ENCODE results near the gene EML3.

EML3 gene

GRCh38 chr11:62579252-62579651, 33.3 kb downstream of the EML3 start:
- no peak for DNase-seq
- no peak overlapping the region for H3K23ac ChIP-seq (ENCODE audit: low read length in 2 of 2)
- H3K9ac ChIP-seq (ENCODE audit: low read length) = no peak overlapping the region
- no peak overlapping the region for H4K8ac ChIP-seq (ENCODE audit: low read length)
- no peak overlapping the region for H2AFZ ChIP-seq (ENCODE audit: low read depth, low read length)
- peaks cover 18% of the 10 kb centered on the region for H3K4me1 ChIP-seq (ENCODE audit: control insufficient read depth, insufficient read depth, low read depth, low read length)
- no peak overlapping the region for H2BK12ac ChIP-seq (ENCODE audit: low read length in 2 of 2)
- H3K79me1 ChIP-seq (replicated peaks; ENCODE audit: low read length, poor library complexity, severe bottlenecking) = peaks cover 22% of the 10 kb centered on the region
- no peak overlapping the region for H2BK5ac ChIP-seq (ENCODE audit: low read depth, low read length, poor library complexity, severe bottlenecking)
- no peak overlapping the region for H3K4ac ChIP-seq (ENCODE audit: low read depth in 1 of 2, low read length in 2 of 2)
- no peak overlapping the region for H4K91ac ChIP-seq (ENCODE audit: low read length)
- no peaks in the 10 kb centered on the region for H3K27me3 ChIP-seq (ENCODE audit: control insufficient read depth in 1 of 2, insufficient read depth in 1 of 2, low read length in 2 of 2)
- H3K36me3 ChIP-seq (ENCODE audit: control insufficient read depth in 1 of 2, insufficient read depth in 2 of 2, low read depth in 1 of 2, low read length in 2 of 2) = peaks cover 44 to 65% of the 10 kb centered on the region in 2 experiments
- no peak overlapping the region for H3K4me2 ChIP-seq (ENCODE audit: low read length, poor library complexity, severe bottlenecking)
- no peak overlapping the region for H3K14ac ChIP-seq (ENCODE audit: low read length in 2 of 2)
- H3K18ac ChIP-seq (ENCODE audit: low read depth in 1 of 2, low read length in 2 of 2) = no peak overlapping the region
- WGBS = 100% methylated on average over 1 of the region's 2 CpGs
- no peak overlapping the region for H2BK120ac ChIP-seq (ENCODE audit: low read depth, low read length)
- H3K9me3 ChIP-seq (ENCODE audit: control insufficient read depth, low read length) = no peaks in the 10 kb centered on the region
- no peak overlapping the region for H3K4me3 ChIP-seq (ENCODE audit: insufficient read depth in 1 of 2, low read depth in 1 of 2, low read length in 2 of 2)
- no peak overlapping the region for H2BK15ac ChIP-seq (ENCODE audit: low read depth, poor library complexity, severe bottlenecking)
- H3K27ac ChIP-seq (ENCODE audit: low read length, poor library complexity, severe bottlenecking) = no peak overlapping the region
- H2AK5ac ChIP-seq (ENCODE audit: low read length, severe bottlenecking) = no peak overlapping the region

GRCh38 chr11:62578541-62578940, 34.0 kb downstream of the EML3 start:
- H3K4ac ChIP-seq (ENCODE audit: low read depth in 1 of 2, low read length in 2 of 2) = no peak overlapping the region
- H4K91ac ChIP-seq (ENCODE audit: low read length) = no peak overlapping the region
- over 99% methylated on average over 9 of the region's 11 CpGs for WGBS

GRCh38 chr11:62577046-62577714, 35.4 kb downstream of the EML3 start:
- no peak overlapping the region for H3K4me3 ChIP-seq (ENCODE audit: insufficient read depth in 1 of 2, low read depth in 1 of 2, low read length in 2 of 2)
- no peak overlapping the region for H4K8ac ChIP-seq (ENCODE audit: low read length)
- 95% methylated on average over 11 of the region's 12 CpGs for WGBS
- H2AFZ ChIP-seq (ENCODE audit: low read depth, low read length) = no peak overlapping the region
- peaks cover 47 to 60% of the 10 kb centered on the region in 2 experiments for H3K36me3 ChIP-seq (ENCODE audit: control insufficient read depth in 1 of 2, insufficient read depth in 2 of 2, low read depth in 1 of 2, low read length in 2 of 2)
- no peak overlapping the region for H2BK5ac ChIP-seq (ENCODE audit: low read depth, low read length, poor library complexity, severe bottlenecking)
- no peak overlapping the region for H3K18ac ChIP-seq (ENCODE audit: low read depth in 1 of 2, low read length in 2 of 2)
- H2BK120ac ChIP-seq (ENCODE audit: low read depth, low read length) = no peak overlapping the region
- H4K91ac ChIP-seq (ENCODE audit: low read length) = no peak overlapping the region
- H3K4me1 ChIP-seq (ENCODE audit: control insufficient read depth, insufficient read depth, low read depth, low read length) = peaks cover 21% of the 10 kb centered on the region
- DNase-seq = no peak
- H3K14ac ChIP-seq (ENCODE audit: low read length in 2 of 2) = no peak overlapping the region
- peak overlapping the region; percentile 98 for H3K9ac ChIP-seq (ENCODE audit: low read length)
- H3K27me3 ChIP-seq (ENCODE audit: control insufficient read depth in 1 of 2, insufficient read depth in 1 of 2, low read length in 2 of 2) = no peaks in the 10 kb centered on the region
- peaks cover 20% of the 10 kb centered on the region for H3K79me1 ChIP-seq (replicated peaks; ENCODE audit: low read length, poor library complexity, severe bottlenecking)
- no peak overlapping the region for H3K23ac ChIP-seq (ENCODE audit: low read length in 2 of 2)
- H3K9me3 ChIP-seq (ENCODE audit: control insufficient read depth, low read length) = no peaks in the 10 kb centered on the region
- no peak overlapping the region for H2BK12ac ChIP-seq (ENCODE audit: low read length in 2 of 2)
- no peak overlapping the region for H2BK15ac ChIP-seq (ENCODE audit: low read depth, poor library complexity, severe bottlenecking)
- no peak overlapping the region for H3K4me2 ChIP-seq (ENCODE audit: low read length, poor library complexity, severe bottlenecking)
- H3K27ac ChIP-seq (ENCODE audit: low read length, poor library complexity, severe bottlenecking) = no peak overlapping the region
- H3K4ac ChIP-seq (ENCODE audit: low read depth in 1 of 2, low read length in 2 of 2) = no peak overlapping the region
- H2AK5ac ChIP-seq (ENCODE audit: low read length, severe bottlenecking) = peak overlapping the region; percentile 16

More at GRCh38 chr11:62578541-62578940, 34.0 kb downstream of the EML3 start:
- H3K27me3 ChIP-seq (ENCODE audit: control insufficient read depth in 1 of 2, insufficient read depth in 1 of 2, low read length in 2 of 2) = no peaks in the 10 kb centered on the region
- H3K23ac ChIP-seq (ENCODE audit: low read length in 2 of 2) = no peak overlapping the region
- no peak overlapping the region for H3K27ac ChIP-seq (ENCODE audit: low read length, poor library complexity, severe bottlenecking)
- H3K9me3 ChIP-seq (ENCODE audit: control insufficient read depth, low read length) = no peaks in the 10 kb centered on the region
- H3K36me3 ChIP-seq (ENCODE audit: control insufficient read depth in 1 of 2, insufficient read depth in 2 of 2, low read depth in 1 of 2, low read length in 2 of 2) = peaks cover 44 to 60% of the 10 kb centered on the region in 2 experiments
- no peak overlapping the region for H2AFZ ChIP-seq (ENCODE audit: low read depth, low read length)
- H3K4me2 ChIP-seq (ENCODE audit: low read length, poor library complexity, severe bottlenecking) = no peak overlapping the region
- H2BK5ac ChIP-seq (ENCODE audit: low read depth, low read length, poor library complexity, severe bottlenecking) = no peak overlapping the region
- H4K8ac ChIP-seq (ENCODE audit: low read length) = no peak overlapping the region
- no peak overlapping the region for H2BK12ac ChIP-seq (ENCODE audit: low read length in 2 of 2)
- no peak overlapping the region for H2BK120ac ChIP-seq (ENCODE audit: low read depth, low read length)
- no peak overlapping the region for H3K18ac ChIP-seq (ENCODE audit: low read depth in 1 of 2, low read length in 2 of 2)
- H3K9ac ChIP-seq (ENCODE audit: low read length) = no peak overlapping the region
- H2AK5ac ChIP-seq (ENCODE audit: low read length, severe bottlenecking) = no peak overlapping the region
- peaks cover 22% of the 10 kb centered on the region for H3K79me1 ChIP-seq (replicated peaks; ENCODE audit: low read length, poor library complexity, severe bottlenecking)
- H3K14ac ChIP-seq (ENCODE audit: low read length in 2 of 2) = no peak overlapping the region
- H3K4me3 ChIP-seq (ENCODE audit: insufficient read depth in 1 of 2, low read depth in 1 of 2, low read length in 2 of 2) = no peak overlapping the region
- H2BK15ac ChIP-seq (ENCODE audit: low read depth, poor library complexity, severe bottlenecking) = no peak overlapping the region
- no peak for DNase-seq
- H3K4me1 ChIP-seq (ENCODE audit: control insufficient read depth, insufficient read depth, low read depth, low read length) = peaks cover 18% of the 10 kb centered on the region

- peak overlapping the region; percentile 94 for H4K8ac ChIP-seq (ENCODE audit: low read length)
- H3K27ac ChIP-seq (ENCODE audit: low read length, poor library complexity, severe bottlenecking) = no peak overlapping the region
- no peak overlapping the region for H3K23ac ChIP-seq (ENCODE audit: low read length in 2 of 2)
- no peak overlapping the region for H3K14ac ChIP-seq (ENCODE audit: low read length in 2 of 2)
- no peaks in the 10 kb centered on the region for H3K9me3 ChIP-seq (ENCODE audit: control insufficient read depth, low read length)
- H3K4me2 ChIP-seq (ENCODE audit: low read length, poor library complexity, severe bottlenecking) = no peak overlapping the region
- H2BK15ac ChIP-seq (ENCODE audit: low read depth, poor library complexity, severe bottlenecking) = no peak overlapping the region
- H2AFZ ChIP-seq (ENCODE audit: low read depth, low read length) = no peak overlapping the region
- H3K4me1 ChIP-seq (ENCODE audit: control insufficient read depth, insufficient read depth, low read depth, low read length) = peaks cover 26% of the 10 kb centered on the region
- H3K4ac ChIP-seq (ENCODE audit: low read depth in 1 of 2, low read length in 2 of 2) = peak overlapping the region in 1 of 2 experiments; percentile 41
- peak overlapping the region; percentile 98 for H3K9ac ChIP-seq (ENCODE audit: low read length)
- 95% methylated on average over 14 of the region's 14 CpGs for WGBS
- H2AK5ac ChIP-seq (ENCODE audit: low read length, severe bottlenecking) = no peak overlapping the region
- H2BK5ac ChIP-seq (ENCODE audit: low read depth, low read length, poor library complexity, severe bottlenecking) = no peak overlapping the region
- peak overlapping the region; percentile 98 for H4K91ac ChIP-seq (ENCODE audit: low read length)
- peaks cover 13% of the 10 kb centered on the region for H3K79me1 ChIP-seq (replicated peaks; ENCODE audit: low read length, poor library complexity, severe bottlenecking)
- no peaks in the 10 kb centered on the region for H3K27me3 ChIP-seq (ENCODE audit: control insufficient read depth in 1 of 2, insufficient read depth in 1 of 2, low read length in 2 of 2)
- H2BK12ac ChIP-seq (ENCODE audit: low read length in 2 of 2) = no peak overlapping the region
- H3K36me3 ChIP-seq (ENCODE audit: control insufficient read depth in 1 of 2, insufficient read depth in 2 of 2, low read depth in 1 of 2, low read length in 2 of 2) = peaks cover 44 to 60% of the 10 kb centered on the region in 2 experiments
- H3K4me3 ChIP-seq (ENCODE audit: insufficient read depth in 1 of 2, low read depth in 1 of 2, low read length in 2 of 2) = peak overlapping the region in 1 of 2 experiments; percentile 91
- DNase-seq = no peak
- H2BK120ac ChIP-seq (ENCODE audit: low read depth, low read length) = no peak overlapping the region
- H3K18ac ChIP-seq (ENCODE audit: low read depth in 1 of 2, low read length in 2 of 2) = peak overlapping the region in 1 of 2 experiments; percentile 79
Measured at GRCh38 chr11:62575837-62576236, 36.7 kb downstream of the EML3 start.

Data from mesenchymal stem cell (in vitro differentiated cells and primary cell).